ENCODE measurements around the gene MMP1. TPM values are rescaled to one million over a fixed set of nuclear protein-coding genes. Genes with fewer than 3 reads are reported as not detected.
A peak's percentile ranks its signal among the peaks of the same experiment; 100 is the strongest.

Gene MMP1
- total RNA-seq: 1 to 10 TPM in 2 of 4 donors, under 1 TPM in 2; 0.35 to 1.7 (median 1.0) TPM

DNA sequence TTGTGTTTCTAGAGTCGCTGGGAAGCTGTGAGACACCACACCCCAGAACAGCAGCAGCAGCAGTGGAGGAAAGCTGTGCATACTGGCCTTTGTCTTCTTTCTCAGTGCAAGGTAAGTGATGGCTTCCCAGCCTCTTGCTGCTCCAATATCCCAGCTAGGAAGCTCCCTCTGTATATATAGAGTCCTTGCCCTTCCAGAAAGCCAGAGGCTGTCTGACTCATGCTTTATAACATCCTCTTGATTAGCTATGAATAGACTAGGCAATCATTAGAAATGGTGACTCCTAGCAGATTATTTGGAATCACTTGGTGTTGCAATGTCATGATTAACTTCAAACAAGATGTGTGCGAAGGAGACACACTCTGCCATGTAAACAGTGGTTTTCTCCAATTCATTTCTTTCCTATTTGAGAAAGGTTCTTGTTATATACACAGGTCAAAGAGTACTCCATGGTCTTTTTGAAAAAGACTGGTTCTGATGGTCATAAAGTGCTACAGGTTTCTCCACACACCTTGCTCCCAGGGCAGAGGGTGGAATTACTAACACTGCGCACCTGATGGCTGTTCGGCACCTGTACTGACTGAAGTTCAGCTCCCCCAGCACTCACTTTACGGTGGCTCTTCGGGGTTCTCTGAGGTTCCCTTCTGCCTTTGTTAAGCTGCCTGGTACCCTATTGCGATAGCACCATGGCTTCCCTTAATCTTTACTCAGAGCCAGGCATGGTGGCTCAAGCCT is at the start of gene MMP1:
TSS of gene MMP1 (minus strand) at position 149 of the 735 bp plus-strand sequence. CDS start at position 81, 68 bp downstream.
- peak in 1 of 2 donors; percentile 48 for TF ChIP-seq POLR2A (IDR thresholded peaks at IDR 0.05)
- TF ChIP-seq, protein P1, sequence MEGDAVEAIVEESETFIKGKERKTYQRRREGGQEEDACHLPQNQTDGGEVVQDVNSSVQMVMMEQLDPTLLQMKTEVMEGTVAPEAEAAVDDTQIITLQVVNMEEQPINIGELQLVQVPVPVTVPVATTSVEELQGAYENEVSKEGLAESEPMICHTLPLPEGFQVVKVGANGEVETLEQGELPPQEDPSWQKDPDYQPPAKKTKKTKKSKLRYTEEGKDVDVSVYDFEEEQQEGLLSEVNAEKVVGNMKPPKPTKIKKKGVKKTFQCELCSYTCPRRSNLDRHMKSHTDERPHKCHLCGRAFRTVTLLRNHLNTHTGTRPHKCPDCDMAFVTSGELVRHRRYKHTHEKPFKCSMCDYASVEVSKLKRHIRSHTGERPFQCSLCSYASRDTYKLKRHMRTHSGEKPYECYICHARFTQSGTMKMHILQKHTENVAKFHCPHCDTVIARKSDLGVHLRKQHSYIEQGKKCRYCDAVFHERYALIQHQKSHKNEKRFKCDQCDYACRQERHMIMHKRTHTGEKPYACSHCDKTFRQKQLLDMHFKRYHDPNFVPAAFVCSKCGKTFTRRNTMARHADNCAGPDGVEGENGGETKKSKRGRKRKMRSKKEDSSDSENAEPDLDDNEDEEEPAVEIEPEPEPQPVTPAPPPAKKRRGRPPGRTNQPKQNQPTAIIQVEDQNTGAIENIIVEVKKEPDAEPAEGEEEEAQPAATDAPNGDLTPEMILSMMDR (IDR thresholded peaks at IDR 0.05): no peak
- peak within 1 kb of the TSS in 2 of 4 donors; percentile 43 to 73 for H3K27ac ChIP-seq

DNA sequence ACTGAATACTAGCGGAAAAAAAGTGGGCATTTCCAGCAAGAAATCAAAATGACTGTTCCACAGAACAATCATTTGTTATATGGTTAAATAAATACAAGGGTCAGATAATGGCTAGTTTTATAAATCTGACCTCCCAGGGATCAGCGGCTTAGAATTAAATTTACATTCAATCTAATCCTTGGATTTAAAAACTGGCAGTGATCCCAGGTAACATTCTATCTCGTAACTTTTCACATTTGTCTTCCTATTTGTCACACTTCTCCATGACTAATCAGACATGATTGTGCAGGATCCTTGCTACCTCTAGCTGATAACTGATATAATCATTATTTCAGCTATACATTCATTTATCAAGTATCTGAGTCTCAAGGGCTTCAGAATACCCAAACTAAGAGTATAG is 48.3 kb upstream of the MMP1 start:
- TF ChIP-seq, protein P1 (IDR thresholded peaks at IDR 0.05): no peak
- TF ChIP-seq POLR2A (IDR thresholded peaks at IDR 0.05): no peak
- H3K27ac ChIP-seq: no peak overlapping the region
- peaks cover 0 to 10% (median 0%) of the 10 kb centered on the region in 4 donors for H3K4me1 ChIP-seq
- no peak for DNase-seq
- no peaks in the 10 kb centered on the region for H3K36me3 ChIP-seq
- H3K4me3 ChIP-seq: no peak overlapping the region
- H3K27me3 ChIP-seq: no peaks in the 10 kb centered on the region
- H3K9me3 ChIP-seq: no peaks in the 10 kb centered on the region

More for the DNA sequence above, at the start of gene MMP1:
- Histone ChIP-seq H3K9me3 (no peaks in the 10 kb centered on the region), H3K4me3 (no peak within 1 kb of the TSS), H3K4me1 (peaks cover 0 to 6% (median 2%) of the 10 kb centered on the region in 4 donors), H3K36me3 (no peaks in the 10 kb centered on the region), H3K27me3 (no peaks in the 10 kb centered on the region)
- peak in 2 of 3 donors; percentile 66 to 71 for DNase-seq

DNA sequence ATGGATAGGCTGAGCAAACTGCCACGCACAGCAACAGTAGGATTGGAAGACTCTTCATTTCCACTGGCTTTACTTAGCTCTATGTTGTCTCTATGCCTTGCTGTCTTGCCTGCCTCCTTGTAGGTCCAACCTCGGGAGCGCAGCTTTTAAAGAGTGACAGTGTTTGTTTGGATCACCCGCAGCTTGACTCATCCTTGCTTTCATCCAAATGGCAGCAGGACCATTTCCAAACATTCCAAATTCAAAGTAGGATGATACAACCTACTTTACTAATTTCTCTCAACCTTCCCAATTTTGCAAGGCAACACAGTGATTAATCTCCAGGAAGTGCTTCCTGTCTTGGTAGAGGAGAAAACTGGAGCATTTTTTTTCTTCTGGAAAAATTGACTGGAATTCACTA is 45.5 kb upstream of the MMP1 start, which contains the start of gene MMP3:
TSS of gene MMP3 (minus strand) at position 121 of the 400 bp plus-strand sequence. CDS start at position 58, 63 bp downstream.
- H3K27me3 ChIP-seq: no peaks in the 10 kb centered on the region
- H3K4me1 ChIP-seq: no peaks in the 10 kb centered on the region
- no peaks in the 10 kb centered on the region for H3K9me3 ChIP-seq
- no peak within 1 kb of the TSS for H3K27ac ChIP-seq
- H3K4me3 ChIP-seq: no peak within 1 kb of the TSS
- TF ChIP-seq, protein P1 (IDR thresholded peaks at IDR 0.05): no peak
- no peak for TF ChIP-seq POLR2A (IDR thresholded peaks at IDR 0.05)
- no peaks in the 10 kb centered on the region for H3K36me3 ChIP-seq
- DNase-seq: no peak

DNA sequence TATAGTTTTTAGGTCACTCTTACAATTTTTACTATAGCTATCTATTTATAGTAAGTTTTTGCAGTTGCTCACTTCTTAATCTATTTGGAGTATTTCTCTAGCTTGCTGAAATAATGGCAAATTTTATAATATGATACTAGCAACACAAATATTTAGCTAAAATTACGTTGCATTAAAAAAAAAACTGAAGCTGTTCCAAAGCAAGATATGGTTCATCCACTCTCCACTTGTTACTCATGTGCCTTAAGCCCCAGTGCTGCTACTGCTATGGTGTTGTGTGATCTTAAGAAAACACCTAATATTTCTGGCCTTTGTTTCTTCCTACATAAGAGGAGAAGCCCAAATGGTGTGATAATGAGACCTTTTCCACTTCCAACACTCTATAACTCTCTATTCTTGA is 45.0 kb upstream of the MMP1 start:
- H3K36me3 ChIP-seq: no peaks in the 10 kb centered on the region
- H3K27me3 ChIP-seq: no peaks in the 10 kb centered on the region
- no peak for DNase-seq
- H3K4me1 ChIP-seq: no peaks in the 10 kb centered on the region
- no peak overlapping the region for H3K27ac ChIP-seq
- no peak overlapping the region for H3K4me3 ChIP-seq
- TF ChIP-seq, protein P1 (IDR thresholded peaks at IDR 0.05): no peak
- no peak for TF ChIP-seq POLR2A (IDR thresholded peaks at IDR 0.05)
- no peaks in the 10 kb centered on the region for H3K9me3 ChIP-seq

DNA sequence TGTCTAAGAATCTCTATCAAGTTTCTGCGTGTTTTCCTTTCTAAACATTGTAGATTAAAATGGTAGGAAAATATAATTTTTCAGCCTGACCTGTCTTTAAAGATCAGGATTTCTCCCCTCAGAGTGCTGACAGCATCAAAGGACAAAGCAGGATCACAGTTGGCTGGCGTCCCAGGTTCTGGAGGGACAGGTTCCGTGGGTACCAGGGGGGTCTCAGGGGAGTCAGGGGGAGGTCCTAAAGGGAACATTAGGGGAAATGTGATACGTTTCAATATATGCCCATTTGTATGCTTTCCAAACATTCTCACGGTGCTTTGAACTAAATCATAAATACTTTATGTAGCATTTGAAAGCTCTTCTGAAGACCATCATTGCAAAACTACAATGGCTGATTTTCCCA is 42.1 kb upstream of the MMP1 start:
- TF ChIP-seq, protein P1 (IDR thresholded peaks at IDR 0.05): no peak
- TF ChIP-seq POLR2A (IDR thresholded peaks at IDR 0.05): no peak
- H3K36me3 ChIP-seq: no peaks in the 10 kb centered on the region
- no peak for DNase-seq
- no peak overlapping the region for H3K27ac ChIP-seq
- H3K9me3 ChIP-seq: no peaks in the 10 kb centered on the region
- no peak overlapping the region for H3K4me3 ChIP-seq
- H3K4me1 ChIP-seq: peaks cover 0 to 6% (median 0%) of the 10 kb centered on the region in 4 donors
- H3K27me3 ChIP-seq: no peaks in the 10 kb centered on the region
